BLaER1 treated with 17β-estradiol and CSF1 and Interleukin-3, amounts not matched to agents 10 nM and 100 nM (cell line): ENCODE measurements around the gene SUGP2.

Experiments
- H3K27ac ChIP-seq, 11 experiments: shearing (Covaris generic); formaldehyde crosslinking; 2 replicates each; pipeline ENCODE4 v1.8.1; 2022
- H3K27me3 ChIP-seq, 11 experiments: shearing (Covaris generic); formaldehyde crosslinking; 2 replicates each; pipeline ENCODE4 v1.8.1; 2022
- H3K36me3 ChIP-seq, 11 experiments: shearing (Covaris generic); formaldehyde crosslinking; 2 replicates each; pipeline ENCODE4 v1.8.1; 2022
- H3K4me1 ChIP-seq, 10 experiments: shearing (Covaris generic); formaldehyde crosslinking; 2 replicates each; pipeline ENCODE4 v1.8.1; 2022
- H3K4me2 ChIP-seq, 11 experiments: shearing (Covaris generic); formaldehyde crosslinking; 2 replicates each; pipeline ENCODE4 v1.8.1; 2022
- H3K4me3 ChIP-seq, 10 experiments: shearing (Covaris generic); formaldehyde crosslinking; 2 replicates each; pipeline ENCODE4 v1.8.1; 2022
- H3K9ac ChIP-seq, 11 experiments: shearing (Covaris generic); formaldehyde crosslinking; 2 replicates each; pipeline ENCODE4 v1.8.1; 2022
- H3K9me3 ChIP-seq, 11 experiments: shearing (Covaris generic); formaldehyde crosslinking; replicated peaks in 1 of 11; 2 replicates each; pipeline ENCODE4 v1.8.1; 2022
- H4K20me1 ChIP-seq, 11 experiments: shearing (Covaris generic); formaldehyde crosslinking; 2 replicates each; pipeline ENCODE4 v1.8.1; 2022
- Cebpa-rat ChIP-seq, 11 experiments: shearing (Covaris generic); IDR thresholded peaks; 2 replicates each; pipeline ENCODE4 v1.8.1; 2022

SUGP2 gene

DNA sequence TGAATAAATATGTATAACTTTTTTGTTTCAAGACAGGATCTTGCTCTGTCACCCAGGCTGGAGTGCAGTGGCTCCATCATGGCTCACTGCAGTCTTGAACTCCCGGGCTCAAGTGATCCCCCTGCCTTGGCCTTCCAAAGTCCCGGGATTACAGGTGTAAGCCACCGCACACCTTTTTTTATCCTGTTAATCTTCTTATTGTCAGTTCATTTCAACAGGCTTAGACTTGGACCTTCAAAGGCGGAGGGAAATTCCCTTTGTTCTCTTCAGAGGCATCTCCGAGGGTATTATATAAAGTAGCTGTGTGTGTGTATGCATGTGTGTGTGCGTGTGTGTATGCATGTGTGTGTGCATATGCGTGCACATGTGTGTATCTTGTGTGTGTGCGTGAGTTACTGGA is 35.0 kb downstream of the SUGP2 start:
- TF ChIP-seq Cebpa-rat (IDR thresholded peaks at IDR 0.05) = no peak
- no peak overlapping the region for H3K27ac ChIP-seq
- peaks cover 70 to 100% (median 85%) of the 10 kb centered on the region in 11 experiments for H3K36me3 ChIP-seq
- no peaks in the 10 kb centered on the region for H3K9me3 ChIP-seq
- H3K27me3 ChIP-seq = no peaks in the 10 kb centered on the region
- H3K4me1 ChIP-seq = peaks cover 32 to 50% (median 43%) of the 10 kb centered on the region in 10 experiments
- peak overlapping the region in 8 of 11 experiments; percentile 71 to 91 (median 78); a peak in 14 of 22 replicates for H3K4me2 ChIP-seq
- H3K9ac ChIP-seq = peak overlapping the region in 1 of 11 experiments; percentile 48; a peak in 2 of 22 replicates
- peaks cover 33 to 89% (median 74%) of the 10 kb centered on the region in 11 experiments for H4K20me1 ChIP-seq
- no peak overlapping the region for H3K4me3 ChIP-seq

DNA sequence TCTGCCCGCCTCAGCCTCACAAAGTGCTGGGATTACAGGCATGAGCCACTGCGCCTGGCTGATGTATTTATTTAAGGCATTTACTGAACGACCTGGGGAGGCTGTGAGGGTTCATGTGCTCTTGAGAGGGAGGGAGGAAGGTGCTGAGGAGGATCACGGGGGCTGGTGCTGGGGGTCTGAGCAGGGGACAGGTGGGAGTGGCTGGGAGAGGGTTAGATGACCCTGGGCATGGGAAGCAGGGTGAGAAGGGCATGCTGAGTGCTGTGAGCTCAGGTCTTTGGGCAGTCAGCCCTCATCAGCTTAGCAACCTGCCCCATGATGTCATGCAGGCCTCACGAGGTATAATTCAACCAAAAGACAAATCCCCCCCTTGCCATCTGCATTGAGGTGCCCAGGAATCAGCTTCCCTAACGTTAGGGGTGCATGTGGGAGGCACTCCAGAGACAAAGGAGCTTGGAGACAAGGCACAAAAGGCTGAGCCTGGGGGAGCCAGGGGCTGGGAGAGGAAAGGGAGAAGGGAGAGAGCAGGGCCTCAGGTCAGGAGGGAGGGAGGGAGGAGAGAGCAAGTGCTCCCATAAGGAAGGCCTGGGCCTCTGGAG is 36.4 kb downstream of the SUGP2 start:
- Histone ChIP-seq H3K9ac (peak overlapping the region in 3 of 11 experiments; percentile 15 to 55 (median 38); a peak in 3 of 22 replicates), H3K27ac (no peak overlapping the region; a peak in 1 of 22 replicates), H3K4me3 (no peak overlapping the region), H3K4me2 (peak overlapping the region in 2 of 11 experiments; percentile 30 to 38; a peak in 1 of 22 replicates), H3K36me3 (peaks cover 69 to 99% (median 82%) of the 10 kb centered on the region in 11 experiments), H4K20me1 (peaks cover 23 to 75% (median 60%) of the 10 kb centered on the region in 11 experiments), H3K27me3 (no peaks in the 10 kb centered on the region), H3K4me1 (peaks cover 32 to 48% (median 42%) of the 10 kb centered on the region in 10 experiments), H3K9me3 (no peaks in the 10 kb centered on the region)
- TF ChIP-seq Cebpa-rat (IDR thresholded peaks at IDR 0.05) = no peak

DNA sequence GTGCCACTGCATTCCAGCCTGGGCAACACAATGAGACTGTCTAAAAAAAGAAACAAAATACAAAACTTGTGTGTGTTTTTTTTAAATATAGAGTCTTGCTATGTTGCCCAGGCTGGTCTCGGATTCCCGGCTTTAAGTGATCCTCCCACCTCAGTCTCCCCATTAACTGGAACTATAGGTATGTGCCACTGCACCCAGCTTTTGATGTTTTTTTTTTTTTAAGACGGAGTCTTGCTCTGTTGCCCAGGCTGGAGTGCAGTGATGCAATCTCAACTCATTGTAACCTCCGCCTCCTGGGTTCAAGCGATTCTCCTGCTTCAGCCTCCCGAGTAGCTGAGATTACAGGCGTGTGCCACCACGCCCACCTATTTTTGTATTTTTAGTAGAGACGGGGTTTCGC is 37.0 kb downstream of the SUGP2 start:
- Histone ChIP-seq H3K4me3 (no peak overlapping the region), H3K4me1 (peaks cover 29 to 45% (median 36%) of the 10 kb centered on the region in 10 experiments), H3K9ac (no peak overlapping the region), H3K27ac (no peak overlapping the region; a peak in 1 of 22 replicates), H3K27me3 (no peaks in the 10 kb centered on the region), H3K36me3 (peaks cover 69 to 99% (median 82%) of the 10 kb centered on the region in 11 experiments), H3K4me2 (peak overlapping the region in 3 of 11 experiments; percentile 30 to 44 (median 38); a peak in 4 of 22 replicates), H4K20me1 (peaks cover 18 to 74% (median 55%) of the 10 kb centered on the region in 11 experiments; a peak in 21 of 22 replicates), H3K9me3 (no peaks in the 10 kb centered on the region)
- TF ChIP-seq Cebpa-rat (IDR thresholded peaks at IDR 0.05) = no peak

DNA sequence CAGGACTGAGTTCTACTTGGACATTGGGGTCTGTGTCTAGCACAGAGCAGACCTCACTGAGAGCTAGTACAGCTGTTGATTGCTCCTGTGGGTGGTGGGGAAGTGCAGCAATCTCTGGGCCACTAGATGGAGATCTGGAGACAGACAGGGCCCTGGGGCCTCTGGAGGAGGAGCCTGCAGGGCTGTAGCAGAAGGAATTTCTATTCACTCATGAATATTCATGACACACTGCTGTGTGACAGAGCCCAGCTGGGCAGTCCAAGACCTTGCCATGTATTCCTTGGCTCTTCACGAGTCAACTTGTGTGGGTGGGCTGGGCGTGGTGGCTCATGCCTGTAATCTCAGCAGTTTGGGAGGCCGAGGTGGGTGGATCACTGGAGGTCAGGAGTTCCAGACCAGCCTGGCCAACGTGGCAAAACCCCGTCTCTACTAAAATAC is 37.5 kb downstream of the SUGP2 start:
- TF ChIP-seq Cebpa-rat (IDR thresholded peaks at IDR 0.05) = no peak
- Histone ChIP-seq H3K4me2 (peak overlapping the region in 3 of 11 experiments; percentile 30 to 51 (median 46); a peak in 4 of 22 replicates), H3K36me3 (peaks cover 69 to 99% (median 81%) of the 10 kb centered on the region in 11 experiments), H3K4me1 (peaks cover 25 to 43% (median 31%) of the 10 kb centered on the region in 10 experiments), H3K4me3 (no peak overlapping the region), H4K20me1 (peaks cover 17 to 71% (median 51%) of the 10 kb centered on the region in 11 experiments; a peak in 21 of 22 replicates), H3K27ac (no peak overlapping the region; a peak in 1 of 22 replicates), H3K9me3 (no peaks in the 10 kb centered on the region), H3K27me3 (no peaks in the 10 kb centered on the region), H3K9ac (peak overlapping the region in 4 of 11 experiments; percentile 3 to 35 (median 19); a peak in 3 of 22 replicates)

DNA sequence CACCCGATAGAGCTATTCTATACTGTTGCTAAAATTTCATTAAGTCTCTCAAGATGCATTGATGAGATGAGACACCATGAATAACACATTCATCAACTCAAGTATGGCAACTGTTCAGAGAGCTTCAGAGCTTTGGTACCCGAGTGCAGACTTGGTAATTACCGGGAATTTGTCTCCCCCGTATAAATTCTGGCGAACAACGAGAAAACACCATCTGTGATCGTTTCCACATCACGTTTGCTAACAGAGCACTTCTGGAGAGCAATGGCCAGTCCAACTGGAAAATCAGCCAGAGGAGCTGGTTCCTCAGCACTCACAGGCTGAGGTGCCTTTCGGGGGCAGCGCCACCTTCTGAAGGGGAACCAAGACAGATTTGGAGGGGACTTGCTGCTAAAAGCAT is 40.2 kb downstream of the SUGP2 start:
- Histone ChIP-seq H3K9ac (no peak overlapping the region), H3K4me3 (no peak overlapping the region), H3K4me1 (peaks cover 0 to 22% (median 4%) of the 10 kb centered on the region in 10 experiments; a peak in 16 of 20 replicates), H4K20me1 (peaks cover 0 to 56% (median 24%) of the 10 kb centered on the region in 11 experiments; a peak in 19 of 22 replicates), H3K27me3 (no peaks in the 10 kb centered on the region), H3K9me3 (no peaks in the 10 kb centered on the region), H3K4me2 (no peak overlapping the region), H3K27ac (no peak overlapping the region), H3K36me3 (peaks cover 60 to 83% (median 77%) of the 10 kb centered on the region in 11 experiments)
- TF ChIP-seq Cebpa-rat (IDR thresholded peaks at IDR 0.05) = no peak

DNA sequence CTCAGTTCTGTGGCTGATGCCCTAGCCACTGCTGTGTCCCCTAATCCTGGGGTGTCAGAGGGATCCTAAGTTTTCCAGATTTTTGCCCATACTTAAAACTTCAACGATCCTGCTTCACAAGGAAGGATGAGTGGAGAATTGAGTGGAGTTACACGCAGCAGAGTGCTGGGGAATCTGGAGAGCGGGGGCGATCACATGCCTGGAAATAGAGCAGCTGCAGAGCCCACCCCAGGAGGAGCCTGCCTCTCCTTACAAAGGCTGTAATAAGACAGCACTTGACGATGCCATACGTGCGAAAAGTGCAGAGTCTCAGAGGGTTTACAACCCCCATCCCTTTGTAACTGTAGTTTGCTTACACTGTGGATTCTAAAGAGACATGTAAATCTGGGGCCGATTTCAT is 40.6 kb downstream of the SUGP2 start:
- no peak overlapping the region for H3K27ac ChIP-seq
- no peak for TF ChIP-seq Cebpa-rat (IDR thresholded peaks at IDR 0.05)
- H3K4me1 ChIP-seq = peaks cover 0 to 22% (median 2%) of the 10 kb centered on the region in 10 experiments; a peak in 9 of 20 replicates
- peaks cover 0 to 52% (median 21%) of the 10 kb centered on the region in 11 experiments; a peak in 18 of 22 replicates for H4K20me1 ChIP-seq
- H3K9ac ChIP-seq = no peak overlapping the region
- H3K36me3 ChIP-seq = peaks cover 57 to 79% (median 73%) of the 10 kb centered on the region in 11 experiments
- no peak overlapping the region for H3K4me2 ChIP-seq
- H3K9me3 ChIP-seq = no peaks in the 10 kb centered on the region
- no peaks in the 10 kb centered on the region for H3K27me3 ChIP-seq
- H3K4me3 ChIP-seq = no peak overlapping the region

DNA sequence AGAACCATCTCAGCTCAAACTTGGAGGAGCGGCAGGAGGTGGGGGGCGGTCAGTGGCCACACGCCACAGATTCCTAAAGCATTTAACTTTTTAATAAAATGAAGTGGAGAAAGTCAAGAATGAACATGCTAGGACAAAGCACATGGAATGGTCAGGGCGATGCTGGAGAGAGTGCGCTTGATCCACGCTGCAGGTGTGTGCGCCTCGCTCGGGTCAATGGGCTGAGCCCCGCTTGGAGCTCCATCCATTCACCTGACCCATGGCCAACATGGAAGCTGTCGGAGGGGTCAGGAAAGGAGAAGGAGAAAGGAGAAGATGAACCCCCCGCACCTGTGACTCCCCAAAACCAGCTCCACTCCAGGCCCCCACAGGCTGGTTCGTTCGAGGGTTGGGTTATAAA is 41.8 kb downstream of the SUGP2 start:
- H3K4me1 ChIP-seq = peaks cover 2 to 20% (median 8%) of the 10 kb centered on the region in 10 experiments; a peak in 19 of 20 replicates
- H3K27me3 ChIP-seq = no peaks in the 10 kb centered on the region
- no peak overlapping the region for H3K4me3 ChIP-seq
- H3K9ac ChIP-seq = no peak overlapping the region
- no peak overlapping the region for H3K4me2 ChIP-seq
- H3K9me3 ChIP-seq = no peaks in the 10 kb centered on the region
- no peak for TF ChIP-seq Cebpa-rat (IDR thresholded peaks at IDR 0.05)
- peaks cover 0 to 40% (median 12%) of the 10 kb centered on the region in 11 experiments; a peak in 16 of 22 replicates for H4K20me1 ChIP-seq
- no peak overlapping the region for H3K27ac ChIP-seq
- peaks cover 46 to 66% (median 62%) of the 10 kb centered on the region in 11 experiments for H3K36me3 ChIP-seq

DNA sequence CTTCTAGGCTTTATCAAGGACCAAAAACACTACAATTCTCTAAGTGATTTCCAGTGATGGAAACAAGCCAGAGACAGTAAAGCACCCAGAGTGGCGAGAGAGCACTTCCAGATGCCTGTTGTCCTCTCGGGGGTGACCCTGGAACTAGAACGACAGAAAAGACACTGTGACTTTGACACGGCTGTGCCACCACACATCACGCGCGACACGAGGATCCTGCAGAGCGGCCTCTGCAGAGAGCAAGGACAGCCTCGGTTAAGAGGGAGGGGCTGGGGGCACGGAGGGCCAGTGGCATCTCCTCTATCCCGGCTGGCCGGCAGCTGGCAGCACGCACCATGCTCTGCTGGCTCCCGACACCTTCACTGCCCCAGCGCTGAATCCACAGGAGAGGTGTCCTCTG is 42.3 kb downstream of the SUGP2 start:
- peaks cover 6 to 20% (median 11%) of the 10 kb centered on the region in 10 experiments for H3K4me1 ChIP-seq
- TF ChIP-seq Cebpa-rat (IDR thresholded peaks at IDR 0.05) = no peak
- H3K36me3 ChIP-seq = peaks cover 44 to 62% (median 58%) of the 10 kb centered on the region in 11 experiments
- no peak overlapping the region for H3K4me2 ChIP-seq
- H4K20me1 ChIP-seq = peaks cover 0 to 35% (median 7%) of the 10 kb centered on the region in 11 experiments; a peak in 14 of 22 replicates
- no peaks in the 10 kb centered on the region for H3K27me3 ChIP-seq
- no peaks in the 10 kb centered on the region for H3K9me3 ChIP-seq
- H3K27ac ChIP-seq = no peak overlapping the region
- H3K4me3 ChIP-seq = no peak overlapping the region
- H3K9ac ChIP-seq = no peak overlapping the region

DNA sequence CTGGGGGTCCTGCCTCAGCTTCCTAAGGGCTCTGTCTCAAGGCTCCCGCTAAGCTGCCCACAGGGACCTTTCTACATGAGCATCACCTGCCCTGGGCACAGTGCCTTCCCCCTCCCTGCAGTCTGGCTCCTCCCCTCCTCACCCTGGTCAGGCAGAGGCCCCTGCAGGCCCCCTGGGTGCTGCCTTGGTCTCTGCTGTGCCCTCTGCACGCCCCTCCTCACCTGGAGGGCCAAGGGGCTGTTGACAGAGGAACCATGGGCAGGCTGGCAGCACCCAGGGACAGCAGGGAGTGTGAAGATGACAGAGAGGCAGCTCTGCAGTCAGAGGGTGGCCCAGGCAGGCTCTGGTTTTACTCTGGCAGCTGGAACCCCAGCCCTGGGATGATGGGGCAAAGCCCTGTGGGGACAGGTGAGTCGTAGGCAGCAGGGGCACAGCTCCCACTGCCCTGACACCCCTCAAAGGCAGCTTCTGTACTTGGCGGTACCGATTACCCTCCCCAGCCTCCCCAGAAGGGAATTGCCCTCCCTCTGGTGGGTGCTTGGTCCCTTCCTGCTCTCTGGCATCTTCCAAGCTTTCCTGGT is 43.1 kb downstream of the SUGP2 start:
- Histone ChIP-seq H3K9me3 (no peaks in the 10 kb centered on the region), H4K20me1 (peaks cover 0 to 27% (median 2%) of the 10 kb centered on the region in 11 experiments; a peak in 12 of 22 replicates), H3K27ac (no peak overlapping the region; a peak in 1 of 22 replicates), H3K27me3 (no peaks in the 10 kb centered on the region), H3K36me3 (peaks cover 38 to 54% (median 50%) of the 10 kb centered on the region in 11 experiments), H3K4me3 (no peak overlapping the region), H3K4me2 (no peak overlapping the region), H3K9ac (peak overlapping the region in 3 of 11 experiments; percentile 7 to 9 (median 7); a peak in 1 of 22 replicates), H3K4me1 (peaks cover 14 to 21% (median 18%) of the 10 kb centered on the region in 10 experiments)
- no peak for TF ChIP-seq Cebpa-rat (IDR thresholded peaks at IDR 0.05)
